ACC112 (cell line): ENCODE measurements around the gene DNAI2.

Source experiments
- H2AFZ ChIP-seq: fragments of 200-600 bp; sonication (generic); one replicate; pipeline ENCODE4 v1.6.0; 2017; ENCODE audit warnings: antibody characterized with exemption, low read length; ENCODE audit not compliant: unreplicated experiment
- H3K27ac ChIP-seq: fragments of 200-600 bp; sonication (generic); 2 replicates; pipeline ENCODE4 v1.5.1; 2014; ENCODE audit warnings: low read depth, mild to moderate bottlenecking, antibody characterized with exemption, low read length, moderate library complexity
- H3K27me3 ChIP-seq: fragments of 200-600 bp; sonication (generic); 2 replicates; pipeline ENCODE4 v1.6.1; 2014; ENCODE audit warnings: mild to moderate bottlenecking, antibody characterized with exemption, low read length, moderate library complexity, mixed read lengths; ENCODE audit not compliant: insufficient read depth
- H3K36me3 ChIP-seq: fragments of 200-600 bp; sonication (generic); 2 replicates; pipeline ENCODE4 v1.6.1; 2016; ENCODE audit warnings: mild to moderate bottlenecking, antibody characterized with exemption, low read length, moderate library complexity, mixed read lengths; ENCODE audit not compliant: insufficient read depth
- H3K4me1 ChIP-seq: fragments of 200-600 bp; sonication (generic); one replicate; pipeline ENCODE4 v1.6.1; 2016; ENCODE audit warnings: low read length, mixed read lengths; ENCODE audit not compliant: insufficient read depth, unreplicated experiment, control insufficient read depth
- H3K4me3 ChIP-seq: fragments of 200-600 bp; sonication (generic); 2 replicates; pipeline ENCODE4 v1.5.1; 2014; ENCODE audit warnings: mild to moderate bottlenecking, low read depth, low read length
- H3K79me2 ChIP-seq: fragments of 200-600 bp; sonication (generic); one replicate; pipeline ENCODE4 v1.6.0; 2016; ENCODE audit warnings: low read length; ENCODE audit not compliant: control insufficient read depth, unreplicated experiment, insufficient read depth

DNAI2 gene

GRCh38 chr17:74245145-74245831 is 28.7 kb upstream of the DNAI2 start:
- Histone ChIP-seq H3K79me2 (no peaks in the 10 kb centered on the region), H3K4me1 (peaks cover 5% of the 10 kb centered on the region), H3K27me3 (peaks cover 6% of the 10 kb centered on the region; the same call in 1 of the 2 replicates), H2AFZ (no peak overlapping the region), H3K36me3 (no peaks in the 10 kb centered on the region), H3K4me3 (no peak overlapping the region), H3K27ac (no peak overlapping the region)

DNA sequence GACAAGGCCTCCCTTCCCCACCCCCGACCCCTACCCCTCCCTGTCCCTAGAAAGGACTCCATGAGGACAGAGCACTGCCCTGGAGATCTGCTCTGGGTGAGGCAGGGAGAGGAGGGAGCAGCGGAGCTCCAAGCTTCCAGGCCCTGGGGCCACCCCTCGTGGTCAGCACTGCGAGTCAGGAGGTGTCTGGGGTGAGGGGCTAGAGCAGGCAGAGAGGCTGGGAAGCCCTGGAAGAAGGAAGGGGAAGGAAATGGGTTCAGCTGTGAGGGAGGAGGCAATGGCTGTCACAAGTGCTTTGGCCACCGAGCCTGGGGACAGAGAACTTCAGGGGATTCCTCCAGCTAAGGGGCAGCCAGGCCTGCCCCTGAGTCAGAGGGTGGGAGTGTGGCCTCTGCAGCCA is 28.2 kb upstream of the DNAI2 start:
- Histone ChIP-seq H3K36me3 (no peaks in the 10 kb centered on the region), H3K4me1 (peaks cover 5% of the 10 kb centered on the region), H3K27me3 (peaks cover 6% of the 10 kb centered on the region; the same call in 1 of the 2 replicates), H3K79me2 (no peaks in the 10 kb centered on the region), H3K4me3 (no peak overlapping the region), H3K27ac (no peak overlapping the region), H2AFZ (no peak overlapping the region)

GRCh38 chr17:74249590-74250270 is 24.3 kb upstream of the DNAI2 start:
- no peaks in the 10 kb centered on the region for H3K79me2 ChIP-seq

GRCh38 chr17:74250324-74250995 is 23.6 kb upstream of the DNAI2 start:
- no peak overlapping the region for H3K27ac ChIP-seq
- H2AFZ ChIP-seq: no peak overlapping the region
- no peaks in the 10 kb centered on the region for H3K79me2 ChIP-seq
- H3K4me3 ChIP-seq: no peak overlapping the region
- no peaks in the 10 kb centered on the region for H3K27me3 ChIP-seq
- no peaks in the 10 kb centered on the region for H3K36me3 ChIP-seq
- no peaks in the 10 kb centered on the region for H3K4me1 ChIP-seq

More at GRCh38 chr17:74249590-74250270, 24.3 kb upstream of the DNAI2 start:
- no peak overlapping the region for H3K27ac ChIP-seq
- H3K36me3 ChIP-seq: no peaks in the 10 kb centered on the region
- H2AFZ ChIP-seq: no peak overlapping the region
- no peak overlapping the region for H3K4me3 ChIP-seq
- no peaks in the 10 kb centered on the region for H3K4me1 ChIP-seq
- H3K27me3 ChIP-seq: no peaks in the 10 kb centered on the region

GRCh38 chr17:74251051-74251450 is 23.0 kb upstream of the DNAI2 start:
- no peak overlapping the region for H2AFZ ChIP-seq
- no peaks in the 10 kb centered on the region for H3K79me2 ChIP-seq
- H3K36me3 ChIP-seq: no peaks in the 10 kb centered on the region
- no peaks in the 10 kb centered on the region for H3K27me3 ChIP-seq
- no peak overlapping the region for H3K27ac ChIP-seq
- H3K4me1 ChIP-seq: no peaks in the 10 kb centered on the region
- no peak overlapping the region for H3K4me3 ChIP-seq

DNA sequence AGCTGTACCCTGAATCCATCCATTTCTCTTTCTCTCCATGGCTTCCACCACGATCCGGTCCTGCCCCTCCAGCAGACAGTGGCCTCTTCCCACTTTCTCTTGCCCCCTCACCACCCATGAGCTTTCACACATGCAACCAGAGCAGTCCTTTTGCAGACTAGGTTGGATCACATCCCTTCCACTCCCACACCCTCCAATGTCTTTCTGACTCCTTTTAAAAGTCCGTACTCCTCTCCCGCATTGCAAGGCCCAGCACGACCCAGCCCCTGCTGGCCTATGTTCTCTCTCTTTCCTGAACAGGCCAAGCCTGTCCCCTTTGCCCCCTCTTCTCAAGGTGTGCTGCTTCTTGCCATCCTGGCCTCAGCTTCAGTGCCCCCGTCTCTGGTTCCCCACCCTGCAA is 22.5 kb upstream of the DNAI2 start:
- Histone ChIP-seq H2AFZ (no peak overlapping the region), H3K27me3 (no peaks in the 10 kb centered on the region), H3K79me2 (no peaks in the 10 kb centered on the region), H3K4me3 (no peak overlapping the region), H3K27ac (no peak overlapping the region), H3K36me3 (no peaks in the 10 kb centered on the region), H3K4me1 (no peaks in the 10 kb centered on the region)

DNA sequence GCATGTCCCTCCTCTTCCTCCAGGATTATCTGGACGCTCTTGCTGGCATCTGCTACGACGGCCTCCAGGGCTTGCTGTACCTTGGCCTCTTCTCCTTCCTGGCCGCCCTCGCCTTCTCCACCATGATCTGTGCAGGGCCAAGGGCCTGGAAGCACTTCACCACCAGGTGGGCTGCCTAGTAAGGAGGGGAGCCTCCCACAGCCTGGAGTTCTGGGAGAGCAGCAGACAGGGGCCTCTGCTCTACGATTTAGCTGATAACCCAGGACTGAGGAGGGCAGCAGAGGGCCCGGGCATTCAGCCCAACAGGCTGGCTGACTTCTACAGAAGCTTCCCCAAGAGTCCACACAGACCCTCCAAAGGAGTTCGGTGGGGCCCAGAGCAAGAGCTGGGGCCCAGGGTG is 21.8 kb upstream of the DNAI2 start:
- no peak overlapping the region for H2AFZ ChIP-seq
- no peaks in the 10 kb centered on the region for H3K36me3 ChIP-seq
- no peaks in the 10 kb centered on the region for H3K27me3 ChIP-seq
- H3K79me2 ChIP-seq: no peaks in the 10 kb centered on the region
- H3K4me1 ChIP-seq: no peaks in the 10 kb centered on the region
- no peak overlapping the region for H3K27ac ChIP-seq
- H3K4me3 ChIP-seq: no peak overlapping the region

DNA sequence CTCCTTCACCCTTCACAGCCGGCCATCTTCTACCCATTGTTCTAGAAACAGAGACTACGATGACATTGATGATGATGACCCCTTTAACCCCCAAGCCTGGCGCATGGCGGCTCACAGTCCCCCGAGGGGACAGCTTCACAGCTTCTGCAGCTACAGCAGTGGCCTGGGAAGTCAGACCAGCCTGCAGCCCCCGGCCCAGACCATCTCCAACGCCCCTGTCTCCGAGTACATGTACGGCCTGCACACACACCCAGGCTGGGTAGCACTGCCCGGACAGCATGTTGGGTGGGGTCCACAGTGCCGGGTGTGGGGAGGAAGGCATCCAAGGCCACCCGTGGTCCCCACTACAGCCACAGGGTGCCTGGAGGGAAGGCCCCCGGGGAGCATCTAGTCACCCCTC is 21.0 kb upstream of the DNAI2 start:
- no peaks in the 10 kb centered on the region for H3K79me2 ChIP-seq
- H3K27ac ChIP-seq: no peak overlapping the region
- no peak overlapping the region for H3K4me3 ChIP-seq
- H3K4me1 ChIP-seq: no peaks in the 10 kb centered on the region
- H2AFZ ChIP-seq: no peak overlapping the region
- H3K36me3 ChIP-seq: no peaks in the 10 kb centered on the region
- H3K27me3 ChIP-seq: no peaks in the 10 kb centered on the region

DNA sequence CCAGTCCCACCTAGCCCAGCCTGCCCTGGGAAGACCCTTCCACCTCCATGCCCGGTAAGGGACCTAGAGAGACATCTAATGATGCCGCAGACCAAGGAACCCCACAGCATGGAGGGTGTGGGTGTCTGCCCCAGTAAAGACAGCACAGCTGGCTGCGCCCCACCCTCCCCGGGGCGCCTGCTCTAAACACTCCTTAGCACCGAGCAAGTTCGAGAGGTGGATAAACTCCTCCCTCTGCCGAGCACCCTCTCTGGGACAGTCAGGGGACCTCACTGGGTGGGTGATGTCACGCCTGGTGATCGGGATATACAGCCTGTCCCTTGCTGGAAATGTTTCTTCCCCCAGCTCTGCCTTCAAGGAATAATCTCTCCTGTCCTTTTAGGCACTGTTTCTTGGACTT is 16.7 kb upstream of the DNAI2 start:
- H3K4me1 ChIP-seq: no peaks in the 10 kb centered on the region
- no peak overlapping the region for H2AFZ ChIP-seq
- no peak overlapping the region for H3K27ac ChIP-seq
- no peaks in the 10 kb centered on the region for H3K79me2 ChIP-seq
- H3K27me3 ChIP-seq: peaks cover 7% of the 10 kb centered on the region; the same call in 1 of the 2 replicates
- no peaks in the 10 kb centered on the region for H3K36me3 ChIP-seq
- no peak overlapping the region for H3K4me3 ChIP-seq

DNA sequence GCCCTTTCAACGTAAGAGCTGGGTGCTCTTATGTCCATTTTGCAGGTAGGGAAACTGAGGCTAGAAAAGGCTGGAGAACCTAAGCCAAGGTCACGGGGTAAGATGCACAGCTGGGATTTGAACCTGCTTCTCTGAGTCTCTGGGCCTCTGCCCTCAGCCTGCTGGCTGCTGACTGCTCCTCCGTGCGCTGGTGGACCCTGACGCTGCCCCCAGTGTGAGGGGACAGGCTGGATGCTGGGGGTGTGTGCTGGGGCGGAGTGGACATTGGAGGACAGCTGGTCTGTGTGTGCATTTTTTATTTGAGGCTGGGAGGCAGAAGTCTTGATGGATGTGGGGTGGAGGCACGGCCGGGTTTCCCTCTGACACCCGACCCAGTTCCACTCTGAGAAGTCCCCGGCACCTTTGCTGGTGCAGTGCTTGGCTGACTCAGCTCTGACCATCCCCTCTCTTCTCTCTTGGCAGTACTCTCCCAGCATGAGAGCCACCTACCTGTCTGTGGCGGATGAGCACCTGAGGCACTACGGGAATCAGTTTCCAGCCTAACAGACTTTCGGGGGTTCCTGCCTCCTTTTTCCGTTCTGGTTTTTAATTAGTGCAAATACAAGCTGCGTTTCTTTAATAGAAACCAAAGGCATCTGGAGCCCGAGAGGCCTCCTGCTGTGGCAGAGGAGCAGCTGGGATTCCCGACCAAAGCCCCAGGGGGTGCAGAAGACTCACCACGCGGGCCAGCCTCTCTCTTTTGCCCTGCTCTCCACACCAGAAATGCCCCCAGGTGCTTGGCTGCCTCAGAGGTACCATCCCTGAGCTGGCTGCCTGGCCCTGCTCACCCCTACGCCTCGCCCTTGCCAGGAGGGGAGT is 14.1 kb upstream of the DNAI2 start:
- Histone ChIP-seq H3K36me3 (no peaks in the 10 kb centered on the region), H3K79me2 (no peaks in the 10 kb centered on the region), H3K4me3 (no peak overlapping the region), H3K4me1 (no peaks in the 10 kb centered on the region), H2AFZ (no peak overlapping the region), H3K27ac (no peak overlapping the region), H3K27me3 (peaks cover 7% of the 10 kb centered on the region; the same call in 1 of the 2 replicates)
